ENCODE data around the gene DRD2. TPM values are rescaled to one million over a fixed set of nuclear protein-coding genes. Genes with fewer than 3 reads are reported as not detected.

The DRD2 gene
- total and polyA plus RNA-seq, 2 of the 13 experiments (the other 11 are each of a cell fraction or from before 2014, with no cell fraction given), result not detected

DNA sequence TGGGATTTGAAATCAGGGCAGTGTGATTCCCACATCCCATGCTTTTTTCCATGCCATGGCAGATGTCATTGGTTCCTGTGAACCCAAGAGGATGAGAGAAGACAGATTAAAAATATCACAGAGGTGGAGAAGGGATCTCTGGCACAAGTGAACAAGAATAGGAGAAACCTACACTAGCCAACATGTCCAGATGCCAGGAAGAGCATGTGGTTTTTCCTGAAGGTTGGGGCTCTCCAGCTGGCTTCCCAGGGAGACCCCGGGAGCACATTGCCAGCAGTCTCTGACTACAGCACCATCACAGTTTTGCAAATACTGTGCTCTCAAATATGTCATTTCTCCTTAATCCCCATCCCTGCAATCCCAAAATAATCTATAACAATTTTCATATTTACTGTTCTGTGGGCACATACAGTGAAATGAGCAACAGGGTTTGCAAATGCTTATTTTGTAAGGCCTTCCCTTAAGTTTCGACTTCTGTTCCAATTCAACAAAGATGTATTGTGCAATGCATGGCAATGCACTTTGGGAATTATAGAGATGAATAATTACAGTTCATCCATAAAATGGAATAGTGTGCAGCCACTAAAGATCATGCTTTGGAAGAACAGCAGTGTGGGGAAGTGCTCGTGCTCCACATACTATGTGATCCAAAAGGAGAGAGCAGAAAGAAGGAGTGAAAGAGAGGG, 82.8 kb downstream of the DRD2 start:
- H3K27ac ChIP-seq (ENCODE audit: extremely low read length, insufficient read depth, low read length), result no peak overlapping the region
- POLR2A ChIA-PET, result no interaction called here
- no peaks in the 10 kb centered on the region for H4K20me1 ChIP-seq (ENCODE audit: insufficient read depth, low read length)
- no peak for TF ChIP-seq RAD51 (IDR thresholded peaks at IDR 0.05; ENCODE audit: borderline replicate concordance)
- no peak for TF ChIP-seq SOX6 (IDR thresholded peaks at IDR 0.05)
- no peak for TF ChIP-seq SOX6 (CRISPR knock-in tag; IDR thresholded peaks at IDR 0.05)
- peak; percentile 65 for TF ChIP-seq CEBPB (IDR thresholded peaks at IDR 0.05; ENCODE audit: borderline replicate concordance, low read depth, low read length)
- TF ChIP-seq RBFOX2 (IDR thresholded peaks at IDR 0.05; ENCODE audit: low read depth, low read length), result no peak
- 0% methylated on average over 2 of the region's 3 CpGs for WGBS (ENCODE audit: low lambda C conversion rate)
- H3K4me2 ChIP-seq (ENCODE audit: low read depth, low read length), result no peak overlapping the region
- CTCF ChIA-PET (ENCODE audit: low intra/inter-chr PET ratio, low total read pairs), result no interaction called here
- no peak for ATAC-seq
- in situ Hi-C loops (cut with HindIII; ENCODE audit: extremely low pct_ligation_motif_present, low pct_unique_long_range_greater_than_20kb), result no loop called here
- no peaks in the 10 kb centered on the region for H3K4me1 ChIP-seq (ENCODE audit: insufficient read depth, low read length)
- H2AFZ ChIP-seq (ENCODE audit: low read length), result no peak overlapping the region
- no peaks in the 10 kb centered on the region for H3K9me3 ChIP-seq (ENCODE audit: low read length)
- no peak for DNase-seq (ENCODE audit: low spot score)
- H3K36me3 ChIP-seq (replicated peaks in 1 of 2; ENCODE audit: control insufficient read depth in 1 of 2, insufficient read depth in 2 of 2, low read length in 2 of 2), result no peaks in the 10 kb centered on the region
- no peak overlapping the region for H3K9ac ChIP-seq (ENCODE audit: insufficient read depth, low read depth, low read length)
- intact Hi-C loops (cut with micrococcal nuclease; ENCODE audit: unreplicated experiment), result no loop called here
- no TSS peak for BruUV-seq (replicated peaks)
- H3K4me3 ChIP-seq (replicated peaks in 1 of 3; ENCODE audit: insufficient read depth in 1 of 3, low read depth in 2 of 3, low read length in 3 of 3), result no peak overlapping the region
- FAIRE-seq, result no peak
- no peaks in the 10 kb centered on the region for H3K79me2 ChIP-seq (ENCODE audit: insufficient read depth, low read length)
- H3K27me3 ChIP-seq (ENCODE audit: control insufficient read depth in 1 of 2, insufficient read depth in 2 of 2, low read length in 2 of 2), result peaks cover 1 to 10% of the 10 kb centered on the region in 2 experiments; a peak in 4 of 5 replicates

DNA sequence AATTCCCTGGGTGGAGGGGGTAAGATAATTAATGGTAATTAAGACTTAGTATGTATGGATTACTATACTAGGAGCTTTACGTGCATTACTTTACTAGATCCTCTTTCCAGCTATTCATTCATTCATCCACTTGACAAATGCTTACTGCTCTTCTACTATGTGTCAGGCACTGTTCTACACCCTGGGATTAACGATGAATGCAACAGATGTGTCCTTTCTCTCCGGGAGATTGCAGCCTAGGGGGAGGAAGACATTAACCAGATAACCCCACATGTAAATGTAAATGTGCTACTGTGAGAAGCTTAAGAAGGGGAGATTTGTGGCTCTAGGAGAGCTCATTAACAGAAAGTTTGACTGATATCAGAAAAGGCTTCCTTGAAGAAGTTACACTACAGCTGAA, 85.9 kb downstream of the DRD2 start:
- intact Hi-C loops (cut with micrococcal nuclease; ENCODE audit: unreplicated experiment) (no loop called here), in situ Hi-C loops (cut with HindIII; ENCODE audit: extremely low pct_ligation_motif_present, low pct_unique_long_range_greater_than_20kb) (no loop called here)
- ChIA-PET POLR2A (no interaction called here), CTCF (ENCODE audit: low intra/inter-chr PET ratio, low total read pairs) (no interaction called here)
- Histone ChIP-seq H3K27me3 (ENCODE audit: control insufficient read depth in 1 of 2, insufficient read depth in 2 of 2, low read length in 2 of 2) (no peaks in the 10 kb centered on the region; a peak in 1 of 5 replicates), H3K27ac (ENCODE audit: extremely low read length, insufficient read depth, low read length) (no peak overlapping the region), H2AFZ (ENCODE audit: low read length) (no peak overlapping the region), H3K9ac (ENCODE audit: insufficient read depth, low read depth, low read length) (no peak overlapping the region), H3K9me3 (ENCODE audit: low read length) (no peaks in the 10 kb centered on the region), H3K4me2 (ENCODE audit: low read depth, low read length) (no peak overlapping the region), H3K79me2 (ENCODE audit: insufficient read depth, low read length) (no peaks in the 10 kb centered on the region), H4K20me1 (ENCODE audit: insufficient read depth, low read length) (no peaks in the 10 kb centered on the region), H3K4me3 (replicated peaks in 1 of 3; ENCODE audit: insufficient read depth in 1 of 3, low read depth in 2 of 3, low read length in 3 of 3) (no peak overlapping the region), H3K36me3 (replicated peaks in 1 of 2; ENCODE audit: control insufficient read depth in 1 of 2, insufficient read depth in 2 of 2, low read length in 2 of 2) (no peaks in the 10 kb centered on the region), H3K4me1 (ENCODE audit: insufficient read depth, low read length) (no peaks in the 10 kb centered on the region)
- DNase-seq (ENCODE audit: low spot score) (no peak), ATAC-seq (no peak), FAIRE-seq (no peak)
- 17% methylated on average over 3 of the region's 3 CpGs for WGBS (ENCODE audit: low lambda C conversion rate)
- no TSS peak for BruUV-seq (replicated peaks)
- TF ChIP-seq ZNF207 (IDR thresholded peaks at IDR 0.05; ENCODE audit: borderline replicate concordance), result no peak
- TF ChIP-seq NFAT5 (CRISPR knock-in tag; IDR thresholded peaks at IDR 0.05), result no peak
- no peak for TF ChIP-seq BORCS8-MEF2B (CRISPR knock-in tag; IDR thresholded peaks at IDR 0.05)
- TF ChIP-seq MEIS1 (CRISPR knock-in tag; IDR thresholded peaks at IDR 0.05; ENCODE audit: borderline replicate concordance), result no peak
- TF ChIP-seq ZNF577 (CRISPR knock-in tag; IDR thresholded peaks at IDR 0.05; ENCODE audit: borderline replicate concordance, low read depth), result no peak
- TF ChIP-seq, protein P1, sequence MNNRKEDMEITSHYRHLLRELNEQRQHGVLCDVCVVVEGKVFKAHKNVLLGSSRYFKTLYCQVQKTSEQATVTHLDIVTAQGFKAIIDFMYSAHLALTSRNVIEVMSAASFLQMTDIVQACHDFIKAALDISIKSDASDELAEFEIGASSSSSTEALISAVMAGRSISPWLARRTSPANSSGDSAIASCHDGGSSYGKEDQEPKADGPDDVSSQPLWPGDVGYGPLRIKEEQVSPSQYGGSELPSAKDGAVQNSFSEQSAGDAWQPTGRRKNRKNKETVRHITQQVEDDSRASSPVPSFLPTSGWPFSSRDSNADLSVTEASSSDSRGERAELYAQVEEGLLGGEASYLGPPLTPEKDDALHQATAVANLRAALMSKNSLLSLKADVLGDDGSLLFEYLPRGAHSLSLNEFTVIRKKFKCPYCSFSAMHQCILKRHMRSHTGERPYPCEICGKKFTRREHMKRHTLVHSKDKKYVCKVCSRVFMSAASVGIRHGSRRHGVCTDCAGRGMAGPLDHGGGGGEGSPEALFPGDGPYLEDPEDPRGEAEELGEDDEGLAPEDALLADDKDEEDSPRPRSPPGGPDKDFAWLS (CRISPR knock-in tag; IDR thresholded peaks at IDR 0.05; ENCODE audit: borderline replicate concordance), result no peak
- no peak for TF ChIP-seq ZNF20 (CRISPR knock-in tag; IDR thresholded peaks at IDR 0.05)
